CD4-positive, alpha-beta memory T cell (primary cell): ENCODE results near the gene POR. TPM values are rescaled to one million over a fixed set of nuclear protein-coding genes. Genes with fewer than 3 reads are reported as not detected.

Experiments
- CTCF ChIA-PET: fragments of 350-600 bp; sonication (Branson Sonifier 250); formaldehyde crosslinking; loops from one replicate; lab custom pipeline; 2021; ENCODE audit warnings: inconsistent platforms; ENCODE audit not compliant: partially characterized antibody; lab: Charles Lee
- POLR2A ChIA-PET: fragments of 350-600 bp; sonication (Branson Sonifier 250); formaldehyde crosslinking; loops from one replicate; lab custom pipeline; 2021; ENCODE audit not compliant: partially characterized antibody; lab: Charles Lee
- DNase-seq, 5 donors: peaks; one replicate each; pipeline versions ENCODE4 v3.0.0 to v3.0.0-alpha.2; 2020 to 2022; ENCODE audit warnings: mixed read lengths in 1 of 5
- H3K27ac ChIP-seq: one replicate; pipeline ENCODE4 v1.7.0; 2013; ENCODE audit warnings: low read depth, low read length
- H3K27me3 ChIP-seq: 2 replicates; pipeline ENCODE4 v1.7.0; 2013; ENCODE audit warnings: mild to moderate bottlenecking, low read length, moderate library complexity; ENCODE audit not compliant: insufficient read depth
- H3K36me3 ChIP-seq: 2 replicates; pipeline ENCODE4 v1.7.0; 2013; ENCODE audit warnings: mild to moderate bottlenecking, low read length, moderate library complexity; ENCODE audit not compliant: insufficient read depth
- H3K4me1 ChIP-seq: 2 replicates; pipeline ENCODE4 v1.7.0; 2013; ENCODE audit warnings: mild to moderate bottlenecking, low read length, moderate library complexity; ENCODE audit not compliant: insufficient read depth
- H3K4me3 ChIP-seq, 2 donors: one replicate each; pipeline ENCODE4 v1.7.0; 2013; ENCODE audit warnings: low read length in 2 of 2, mild to moderate bottlenecking in 1 of 2
- H3K9me3 ChIP-seq, 2 donors: one replicate each; pipeline ENCODE4 v1.7.0; 2013; ENCODE audit warnings: low read length in 2 of 2, control low read depth in 1 of 2; ENCODE audit not compliant: control insufficient read depth in 1 of 2
- H3K27ac Mint-ChIP-seq, 7 donors: one replicate each; pipeline ENCODE4 v1.8.0; 2020 to 2021; ENCODE audit warnings: mixed read lengths in 7 of 7, mild to moderate bottlenecking in 6 of 7, inconsistent platforms in 3 of 7, moderate library complexity in 3 of 7
- H3K27me3 Mint-ChIP-seq, 2 donors: one replicate each; pipeline ENCODE4 v1.8.0; 2020 to 2021; ENCODE audit warnings: mixed read lengths in 2 of 2
- H3K36me3 Mint-ChIP-seq, 2 donors: one replicate each; pipeline ENCODE4 v1.8.0; 2020 to 2021; ENCODE audit warnings: mixed read lengths in 2 of 2, inconsistent platforms in 1 of 2, mild to moderate bottlenecking in 1 of 2
- H3K4me1 Mint-ChIP-seq, 4 donors: one replicate each; pipeline ENCODE4 v1.8.0; 2020 to 2021; ENCODE audit warnings: mixed read lengths in 4 of 4, mild to moderate bottlenecking in 1 of 4
- H3K4me3 Mint-ChIP-seq, 8 donors: one replicate each; pipeline ENCODE4 v1.8.0; 2020 to 2021; ENCODE audit warnings: mixed read lengths in 8 of 8, mild to moderate bottlenecking in 7 of 8, moderate library complexity in 6 of 8, inconsistent platforms in 3 of 8
- H3K9me3 Mint-ChIP-seq, 8 donors: one replicate each; pipeline ENCODE4 v1.8.0; 2020 to 2021; ENCODE audit warnings: mixed read lengths in 8 of 8, mild to moderate bottlenecking in 5 of 8, inconsistent platforms in 3 of 8, moderate library complexity in 1 of 8
- intact Hi-C: fragments of 100-400 bp; cut with micrococcal nuclease; formaldehyde crosslinking; loops from one replicate; pipeline ENCODE4 v1.15.1; 2023
- polyA plus RNA-seq, 2 donors: library from polyadenylated mRNA; unstranded; fragments of 300-500 nt; fragmentation: Illumina TruSeq; gene quantifications; one replicate each; pipeline ENCODE4 v1.2.3, GENCODE V29; 2021
- total RNA-seq, 2 experiments: library from RNA; stranded (reverse); gene quantifications; one replicate each; pipeline ENCODE4 v1.2.3, GENCODE V29; 2021

Gene POR
- total and polyA plus RNA-seq, 4 experiments from 2014 or later = 45.6 to 71.1 (median 54.0) TPM

DNA sequence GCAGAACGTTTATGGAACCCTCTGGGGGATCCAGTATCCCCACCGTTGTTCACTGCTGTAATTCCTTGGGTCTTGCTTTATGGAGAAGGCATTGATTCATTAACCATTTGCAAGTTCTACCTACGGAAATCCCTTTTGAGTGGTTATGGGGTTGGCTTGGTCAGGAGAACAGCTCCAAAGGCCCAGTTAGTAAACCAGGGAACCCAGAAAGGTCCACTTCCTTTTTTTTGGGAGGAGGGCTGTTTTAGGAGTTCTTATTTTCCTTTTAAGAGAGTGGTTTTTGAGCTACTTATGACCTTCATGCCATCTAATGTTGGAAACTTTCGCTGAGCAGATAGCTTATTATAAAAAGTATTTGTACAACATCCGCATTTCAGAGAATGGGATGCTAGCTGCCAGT lies 1.3 kb downstream of the POR start:
- Histone ChIP-seq H3K27me3 (no peaks in the 10 kb centered on the region), H3K4me3 (no peak overlapping the region), H3K4me1 (peaks cover 42% of the 10 kb centered on the region), H3K9me3 (no peaks in the 10 kb centered on the region), H3K36me3 (no peaks in the 10 kb centered on the region), H3K27ac (no peak overlapping the region)
- Mint-ChIP-seq H3K4me1 (peaks cover 25 to 55% (median 42%) of the 10 kb centered on the region in 4 donors), H3K27ac (peak overlapping the region in 4 of 7 donors; percentile 53 to 92 (median 84)), H3K4me3 (peak overlapping the region; percentile 89 to 95 (median 92)), H3K36me3 (peaks cover 14% of the 10 kb centered on the region in 2 donors), H3K9me3 (no peaks in the 10 kb centered on the region), H3K27me3 (no peaks in the 10 kb centered on the region)
- POLR2A ChIA-PET = interaction anchor here (0.6 to 3.5 kb wide), 11 partner anchors 8 to 132 kb away, joined by 3 to 62 read pairs (median 12); partner anchors contain the start of genes MDH2, RHBDD2, STYXL1 and TMEM120A
- no peak for DNase-seq
- CTCF ChIA-PET = interaction anchor here (1.0 to 1.5 kb wide), 4 partner anchors 9 to 132 kb away, joined by 3 to 6 read pairs (median 4); partner anchors contain the start of genes MDH2 and STYXL1
- intact Hi-C loops = no loop called here

DNA sequence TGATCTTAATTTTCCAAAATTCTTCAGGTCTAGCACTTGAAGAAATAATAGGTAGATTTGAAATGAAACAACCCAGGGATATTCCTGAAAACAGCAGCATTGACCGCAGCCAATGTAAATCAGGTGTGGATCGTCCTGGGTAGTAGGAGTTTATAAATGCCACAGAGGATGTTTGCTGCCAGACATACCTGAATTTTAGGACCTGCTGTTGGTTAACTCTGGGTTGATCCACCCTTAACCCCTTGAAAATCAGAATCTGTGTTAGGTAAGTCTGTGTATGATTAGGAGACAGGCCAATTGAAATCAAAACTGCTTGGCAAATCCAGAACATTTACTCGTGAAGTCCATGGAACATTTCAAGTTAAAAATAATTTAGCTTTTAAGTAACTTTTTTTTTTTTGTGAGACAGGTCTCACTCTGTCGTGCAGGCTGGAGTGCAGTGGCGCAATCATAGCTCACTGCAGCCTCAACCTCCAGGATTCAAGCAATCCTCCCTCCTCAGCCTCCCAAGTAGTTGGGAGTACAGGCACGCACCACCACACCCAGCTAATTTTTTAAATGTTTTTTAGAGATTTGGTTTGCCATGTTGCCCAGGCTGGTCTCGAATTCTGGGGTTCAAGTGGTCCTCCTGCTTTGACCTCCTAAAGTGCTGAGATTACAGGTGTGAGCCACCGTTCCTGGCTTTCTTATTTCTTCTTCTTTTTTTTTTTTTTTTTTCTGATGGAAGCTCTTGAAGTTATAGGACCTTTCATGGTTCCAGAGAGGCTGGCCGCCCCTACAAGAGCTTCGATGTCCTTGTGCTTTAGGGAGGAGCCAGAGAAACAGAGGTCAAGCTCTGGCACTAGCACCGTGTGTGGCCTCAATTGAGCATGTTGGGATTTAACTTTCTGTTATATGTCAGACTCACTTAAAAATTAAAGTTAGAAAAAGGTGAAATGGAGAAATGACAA lies 2.0 kb downstream of the POR start:
- Mint-ChIP-seq H3K27ac (peak overlapping the region in 1 of 7 donors; percentile 32), H3K9me3 (no peaks in the 10 kb centered on the region), H3K27me3 (no peaks in the 10 kb centered on the region), H3K4me1 (peaks cover 29 to 60% (median 44%) of the 10 kb centered on the region in 4 donors), H3K4me3 (peak overlapping the region in 7 of 8 donors; percentile 48 to 93 (median 91)), H3K36me3 (peaks cover 14 to 15% of the 10 kb centered on the region in 2 donors)
- H3K27ac ChIP-seq = no peak overlapping the region
- intact Hi-C loops = no loop called here
- H3K36me3 ChIP-seq = no peaks in the 10 kb centered on the region
- no peaks in the 10 kb centered on the region for H3K27me3 ChIP-seq
- DNase-seq = no peak
- H3K4me3 ChIP-seq = no peak overlapping the region
- no peaks in the 10 kb centered on the region for H3K9me3 ChIP-seq
- peaks cover 42% of the 10 kb centered on the region for H3K4me1 ChIP-seq
- POLR2A ChIA-PET = interaction anchor here (0.6 to 3.5 kb wide), 4 partner anchors 32 to 132 kb away, joined by 3 to 62 read pairs (median 3); partner anchors contain the start of gene RHBDD2
- CTCF ChIA-PET = interaction anchor here (1.2 to 1.5 kb wide), 2 partner anchors 104 to 131 kb away, joined by 3 to 6 read pairs; partner anchors contain the start of genes MDH2 and STYXL1

DNA sequence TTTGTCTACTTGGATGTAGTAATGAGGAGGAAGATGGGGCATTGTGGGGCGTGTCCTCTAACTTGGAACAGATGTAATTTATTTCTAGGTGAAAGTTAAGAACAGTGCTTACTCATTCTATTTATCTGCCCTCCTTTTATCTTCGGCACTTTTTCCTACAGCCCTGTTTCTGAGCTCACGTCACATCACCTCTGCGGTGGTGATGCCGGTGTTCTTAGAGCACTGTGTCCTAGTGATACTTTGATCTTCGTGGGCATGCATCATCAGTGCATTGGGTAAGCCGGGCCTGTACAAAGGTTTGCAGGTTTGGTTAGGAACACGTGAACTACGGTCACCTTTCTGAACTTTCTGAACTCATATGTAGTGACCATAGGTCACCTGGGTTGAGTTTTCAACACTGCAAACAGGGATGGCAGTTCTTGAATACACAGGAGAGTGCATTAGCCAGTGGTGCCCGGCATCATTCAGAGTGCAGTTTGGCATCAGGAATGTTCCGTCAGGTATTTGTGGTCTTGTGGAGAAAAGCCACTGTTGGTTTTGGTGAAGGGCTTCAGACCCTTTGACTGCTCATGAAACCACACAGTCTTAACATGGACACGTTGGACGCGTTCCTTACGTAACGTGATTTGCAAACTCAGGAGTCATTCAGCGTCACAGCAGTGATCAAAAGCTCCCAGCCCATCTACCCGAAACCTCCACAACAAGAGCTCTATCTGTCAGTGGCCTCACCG lies 5.6 kb downstream of the POR start:
- Histone ChIP-seq H3K4me1 (peaks cover 32% of the 10 kb centered on the region), H3K4me3 (no peak overlapping the region), H3K27me3 (no peaks in the 10 kb centered on the region), H3K9me3 (no peaks in the 10 kb centered on the region), H3K27ac (no peak overlapping the region), H3K36me3 (no peaks in the 10 kb centered on the region)
- H3K4me3 Mint-ChIP-seq = peak overlapping the region in 1 of 8 donors; percentile 6
- intact Hi-C loops = no loop called here
- peak; percentile 20 to 68 (median 27) for DNase-seq
- no peaks in the 10 kb centered on the region for H3K9me3 Mint-ChIP-seq
- H3K27me3 Mint-ChIP-seq = no peaks in the 10 kb centered on the region
- H3K36me3 Mint-ChIP-seq = peaks cover 18 to 19% of the 10 kb centered on the region in 2 donors
- ChIA-PET CTCF (no interaction called here), POLR2A (interaction anchor here (0.9 kb wide), 1 partner anchor 103 kb away, joined by 3 read pairs; no protein-coding TSS in a partner anchor)
- H3K27ac Mint-ChIP-seq = peak overlapping the region in 2 of 7 donors; percentile 17 to 51
- H3K4me1 Mint-ChIP-seq = peaks cover 27 to 57% (median 38%) of the 10 kb centered on the region in 4 donors

DNA sequence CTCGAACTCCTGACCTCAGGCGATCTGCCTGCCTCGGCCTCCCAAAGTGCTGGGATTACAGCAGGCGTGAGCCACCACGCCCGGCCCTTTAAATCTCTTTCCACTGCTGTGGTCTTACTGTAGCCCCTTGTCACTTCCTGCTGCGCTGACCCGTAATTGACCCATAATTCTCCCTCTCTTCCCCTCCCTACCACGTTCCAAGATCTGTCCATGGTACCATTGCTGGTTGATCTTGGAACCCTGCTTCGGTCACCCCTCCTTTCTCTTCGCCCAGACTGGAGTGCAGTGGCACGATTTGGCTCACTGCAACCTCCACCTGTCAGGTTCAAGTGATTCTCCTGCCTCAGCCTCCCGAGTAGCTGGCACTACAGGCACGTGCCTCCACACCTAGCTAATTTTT lies 6.5 kb downstream of the POR start:
- peaks cover 18 to 22% of the 10 kb centered on the region in 2 donors for H3K36me3 Mint-ChIP-seq
- Histone ChIP-seq H3K9me3 (no peaks in the 10 kb centered on the region), H3K36me3 (no peaks in the 10 kb centered on the region), H3K4me3 (no peak overlapping the region), H3K27me3 (no peaks in the 10 kb centered on the region), H3K4me1 (peaks cover 23% of the 10 kb centered on the region), H3K27ac (no peak overlapping the region)
- H3K9me3 Mint-ChIP-seq = no peaks in the 10 kb centered on the region
- H3K4me3 Mint-ChIP-seq = no peak overlapping the region
- ChIA-PET CTCF (no interaction called here), POLR2A (no interaction called here)
- peaks cover 26 to 53% (median 31%) of the 10 kb centered on the region in 4 donors for H3K4me1 Mint-ChIP-seq
- intact Hi-C loops = no loop called here
- no peak for DNase-seq
- H3K27me3 Mint-ChIP-seq = no peaks in the 10 kb centered on the region
- peak overlapping the region in 1 of 7 donors; percentile 62 for H3K27ac Mint-ChIP-seq

DNA sequence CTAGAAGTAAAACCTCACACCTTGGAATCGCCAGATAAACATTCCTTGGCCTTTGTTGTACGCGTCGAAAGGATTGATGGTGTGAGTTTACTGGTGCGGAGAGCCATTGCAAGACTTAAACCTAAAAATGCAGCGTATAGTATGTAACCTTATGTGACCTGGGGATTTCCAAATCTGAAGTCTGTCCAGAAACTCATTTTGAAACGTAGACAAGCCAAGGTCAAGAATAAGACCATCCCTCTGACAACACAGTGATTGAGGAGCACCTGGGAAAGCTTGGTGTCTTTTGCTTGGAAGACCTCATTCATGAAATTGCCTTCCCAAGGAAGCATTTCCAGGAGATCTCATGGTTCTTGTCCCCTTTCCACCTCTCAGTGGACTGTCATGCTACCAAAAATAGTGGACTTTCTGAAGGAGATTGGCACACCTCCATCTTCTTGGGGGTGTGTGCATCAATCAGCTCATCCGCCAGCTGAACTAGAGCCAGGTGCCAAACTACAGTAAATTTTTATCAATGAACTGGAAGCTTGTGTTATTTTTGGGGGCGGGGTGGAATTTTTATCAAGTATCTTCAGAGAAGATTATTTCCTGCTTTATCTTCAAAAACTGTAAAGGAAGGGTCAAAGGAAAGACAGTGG lies 8.1 kb downstream of the POR start:
- DNase-seq = no peak
- no peaks in the 10 kb centered on the region for H3K36me3 ChIP-seq
- H3K27ac ChIP-seq = no peak overlapping the region
- H3K36me3 Mint-ChIP-seq = peaks cover 18 to 22% of the 10 kb centered on the region in 2 donors
- H3K4me3 Mint-ChIP-seq = no peak overlapping the region
- ChIA-PET CTCF (interaction anchor here (0.6 kb wide), 1 partner anchor 307 kb away, joined by 4 read pairs; no protein-coding TSS in a partner anchor), POLR2A (interaction anchor here (1.3 kb wide), 1 partner anchor 8 kb away, joined by 5 read pairs; the partner anchor contains the start of gene POR)
- H3K9me3 Mint-ChIP-seq = no peaks in the 10 kb centered on the region
- no peak overlapping the region for H3K27ac Mint-ChIP-seq
- H3K4me1 Mint-ChIP-seq = peaks cover 26 to 52% (median 27%) of the 10 kb centered on the region in 4 donors
- peaks cover 18% of the 10 kb centered on the region for H3K4me1 ChIP-seq
- no peak overlapping the region for H3K4me3 ChIP-seq
- no peaks in the 10 kb centered on the region for H3K27me3 Mint-ChIP-seq
- H3K9me3 ChIP-seq = no peaks in the 10 kb centered on the region
- H3K27me3 ChIP-seq = no peaks in the 10 kb centered on the region
- intact Hi-C loops = no loop called here

DNA sequence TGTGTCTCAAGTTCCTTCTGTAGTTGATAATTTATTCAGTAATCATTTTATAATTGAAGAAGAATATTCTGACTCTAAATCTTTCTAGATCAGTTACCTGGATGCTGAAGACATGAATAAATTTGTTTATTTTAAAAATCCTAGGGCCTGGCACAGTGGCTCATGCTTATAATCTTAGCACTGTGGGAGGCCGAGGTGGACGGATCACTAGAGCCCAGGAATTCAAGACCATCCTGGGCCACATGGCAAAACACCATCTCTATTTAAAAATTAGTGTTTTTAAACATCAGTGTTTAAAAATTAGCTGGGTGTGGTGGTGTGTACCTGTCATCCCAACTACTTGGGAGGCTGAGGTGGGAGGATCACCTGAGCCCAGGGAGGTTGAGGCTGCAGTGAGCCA lies 9.3 kb downstream of the POR start:
- Histone ChIP-seq H3K4me1 (peaks cover 21% of the 10 kb centered on the region), H3K9me3 (no peaks in the 10 kb centered on the region), H3K27me3 (no peaks in the 10 kb centered on the region), H3K36me3 (no peaks in the 10 kb centered on the region), H3K27ac (no peak overlapping the region), H3K4me3 (no peak overlapping the region)
- no peaks in the 10 kb centered on the region for H3K9me3 Mint-ChIP-seq
- no peak for DNase-seq
- no peak overlapping the region for H3K27ac Mint-ChIP-seq
- ChIA-PET CTCF (no interaction called here), POLR2A (interaction anchor here (1.0 to 1.3 kb wide), 3 partner anchors 9 to 33 kb away, joined by 4 to 5 read pairs (median 5); partner anchors contain the start of gene POR)
- intact Hi-C loops = no loop called here
- no peaks in the 10 kb centered on the region for H3K27me3 Mint-ChIP-seq
- peaks cover 25 to 53% (median 26%) of the 10 kb centered on the region in 4 donors for H3K4me1 Mint-ChIP-seq
- H3K36me3 Mint-ChIP-seq = peaks cover 16 to 17% of the 10 kb centered on the region in 2 donors
- no peak overlapping the region for H3K4me3 Mint-ChIP-seq
